Effector CD8-positive, alpha-beta T cell (primary cell): ENCODE data around the gene FAM114A1.
"Not testable (repeated sequence)": the region's sequence is repeated elsewhere in the genome, so short reads cannot be mapped to it uniquely, and the experiment has no call there.

ENCODE experiments used
- DNase-seq: peaks from one replicate; lab custom pipeline; 2025; lab: John Stamatoyannopoulos, UW

FAM114A1 gene

DNA sequence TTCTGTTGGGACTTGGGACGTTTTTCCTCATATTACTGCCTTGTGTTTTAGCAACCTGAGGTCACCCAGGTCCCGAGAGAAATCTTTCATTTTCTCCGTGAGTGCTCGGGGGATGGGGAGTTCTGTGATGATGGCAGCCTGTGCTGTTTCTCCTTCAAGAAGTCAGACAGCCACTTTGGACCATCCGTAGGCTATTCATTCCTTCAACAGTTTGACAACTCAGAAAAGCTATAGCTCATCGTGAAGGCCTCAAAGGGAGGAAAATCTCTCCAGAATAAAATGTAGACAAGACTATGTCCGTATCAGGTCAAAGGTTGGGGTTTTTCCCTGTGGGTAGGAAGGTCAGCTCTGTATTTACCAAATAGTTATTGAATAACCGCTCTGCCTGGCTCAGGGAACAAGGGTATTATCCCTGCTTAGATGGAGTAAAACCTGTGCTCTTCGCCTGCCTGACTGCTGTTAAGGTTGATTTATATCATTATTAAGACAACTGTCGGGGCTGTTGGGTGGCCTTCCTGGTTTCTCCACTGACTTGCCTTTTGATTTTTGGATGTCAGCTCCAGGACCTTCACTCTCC lies 36.6 kb downstream of the FAM114A1 start:
- DNase-seq = no peak

- DNase-seq = no peak
Observed at GRCh38 chr4:38904682-38905081, 37.1 kb downstream of the FAM114A1 start.

- DNase-seq = no peak
Observed at GRCh38 chr4:38905652-38906385, 38.2 kb downstream of the FAM114A1 start.

DNA sequence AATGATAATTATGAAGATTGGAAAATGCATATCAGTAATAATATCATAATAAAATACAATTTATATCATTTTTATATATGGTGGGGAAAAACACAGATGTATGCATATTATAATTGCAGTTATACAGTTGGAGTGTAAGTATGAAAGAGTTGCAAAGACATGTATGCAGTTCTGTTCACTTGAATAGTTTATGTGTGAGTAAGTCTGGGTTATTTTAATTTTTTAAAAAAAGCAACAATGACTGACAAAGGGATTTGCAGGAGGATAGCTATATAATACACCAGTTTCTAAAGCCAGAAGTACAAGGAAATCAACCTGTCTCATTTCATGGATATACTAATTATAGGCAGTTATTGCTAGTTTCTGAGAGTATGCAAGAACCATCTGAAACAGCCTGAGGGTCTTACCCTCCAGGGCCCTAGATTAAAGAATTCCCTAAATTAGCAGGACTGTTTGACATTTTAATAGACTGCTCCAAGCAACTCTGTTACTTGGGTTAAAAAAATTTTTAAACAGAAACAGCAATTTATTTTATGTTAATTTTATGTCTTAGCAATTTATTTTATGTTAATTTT lies 40.2 kb downstream of the FAM114A1 start:
- DNase-seq = no peak

DNA sequence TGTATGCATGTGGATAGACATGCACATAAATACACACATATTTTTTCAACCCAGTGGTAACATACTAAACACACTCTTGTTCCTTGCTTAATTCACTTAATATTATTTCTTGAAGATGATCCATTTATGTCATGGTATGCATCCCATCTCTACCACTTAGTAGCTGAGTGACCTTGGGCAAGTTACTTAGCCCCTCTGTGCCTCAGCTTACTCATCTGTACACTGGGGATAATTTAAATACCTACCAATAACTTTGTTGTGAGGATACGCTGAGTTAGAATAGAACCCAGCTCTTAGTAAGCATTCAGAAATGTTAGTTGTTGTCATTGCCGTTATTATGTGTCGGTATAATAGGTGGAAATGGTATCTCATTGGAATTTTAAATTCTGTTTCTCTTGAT lies 41.4 kb downstream of the FAM114A1 start:
- DNase-seq = no peak

- DNase-seq = no peak
Observed at GRCh38 chr4:38911257-38911656, 43.7 kb downstream of the FAM114A1 start.

DNA sequence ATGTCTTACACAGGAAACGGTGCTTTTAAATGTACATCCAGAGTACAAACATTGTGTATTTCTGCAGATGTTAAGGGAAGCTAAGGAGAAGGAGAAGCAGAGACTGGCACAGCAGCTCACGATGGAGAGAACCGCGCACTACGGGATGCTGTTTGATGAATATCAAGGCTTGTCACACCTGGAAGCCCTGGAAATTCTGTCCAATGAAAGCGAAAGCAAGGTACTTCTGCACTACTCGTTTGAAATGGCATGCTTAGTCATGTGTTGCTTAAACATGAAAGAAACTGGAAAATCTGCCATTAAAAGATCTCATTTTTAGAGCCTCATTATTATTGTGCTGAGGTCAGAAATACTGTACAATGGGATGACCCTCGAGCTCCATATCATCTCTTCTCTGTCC lies 47.2 kb downstream of the FAM114A1 start:
- no peak for DNase-seq

- DNase-seq = not testable (repeated sequence)
Observed at GRCh38 chr4:38916267-38916666, 48.7 kb downstream of the FAM114A1 start.

- no peak for DNase-seq
Observed at GRCh38 chr4:38917481-38918025, 49.9 kb downstream of the FAM114A1 start.

DNA sequence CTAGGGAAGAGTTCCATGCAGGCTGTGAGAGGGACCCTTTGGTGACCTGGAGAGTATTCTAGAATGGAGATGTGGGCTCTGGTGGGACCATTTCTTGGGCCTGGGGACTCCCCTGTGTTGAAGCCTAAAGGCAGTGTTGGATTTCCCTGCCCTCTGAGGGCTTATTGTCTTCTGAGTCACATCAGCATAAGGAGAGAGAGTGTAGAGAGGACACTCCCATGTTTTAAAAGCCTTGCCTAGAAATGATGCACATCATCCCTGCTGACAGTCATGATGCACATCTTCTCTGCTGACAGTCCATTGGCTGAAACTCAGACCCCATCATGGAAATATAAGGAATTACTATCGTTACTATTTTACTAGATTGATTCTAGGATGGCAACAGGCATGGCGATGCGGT lies 51.9 kb downstream of the FAM114A1 start:
- DNase-seq = no peak

DNA sequence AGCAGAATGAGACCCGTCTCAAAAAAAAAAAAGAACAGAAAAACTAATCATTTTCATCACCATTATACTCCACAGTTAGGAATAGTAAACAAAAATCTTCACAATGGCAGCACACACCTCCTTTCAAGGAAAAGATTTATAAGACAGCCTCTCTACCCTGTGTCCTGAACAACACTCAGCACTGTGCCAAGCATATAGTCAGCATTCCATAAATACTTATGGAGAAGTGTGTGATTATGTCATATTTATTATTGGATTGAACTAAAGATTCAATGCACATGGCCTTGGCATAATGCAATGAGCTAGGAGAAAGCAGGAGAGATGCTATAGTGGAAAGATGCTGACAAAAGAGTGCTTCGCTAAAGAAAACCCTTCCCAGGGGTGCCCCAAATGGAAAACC lies 52.6 kb downstream of the FAM114A1 start:
- DNase-seq = no peak

DNA sequence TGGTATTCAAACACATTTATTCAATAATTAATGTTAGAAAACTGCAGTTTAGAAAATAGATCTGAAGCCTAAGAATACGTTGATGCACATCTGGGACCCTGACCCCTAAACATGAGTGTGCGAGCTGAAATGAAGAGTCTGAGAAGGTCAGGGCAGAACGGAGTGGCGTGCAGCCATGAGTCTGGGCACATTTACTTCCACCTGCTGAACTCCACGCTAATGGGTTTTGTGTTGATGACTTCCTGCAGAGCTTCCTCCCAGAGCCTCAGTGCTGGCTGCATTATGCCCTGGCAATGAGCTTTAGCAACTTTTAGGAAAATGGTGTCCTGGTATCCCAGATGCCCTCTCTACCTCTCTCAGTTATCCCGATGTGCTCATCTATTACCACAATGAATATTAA lies 53.1 kb downstream of the FAM114A1 start:
- no peak for DNase-seq

DNA sequence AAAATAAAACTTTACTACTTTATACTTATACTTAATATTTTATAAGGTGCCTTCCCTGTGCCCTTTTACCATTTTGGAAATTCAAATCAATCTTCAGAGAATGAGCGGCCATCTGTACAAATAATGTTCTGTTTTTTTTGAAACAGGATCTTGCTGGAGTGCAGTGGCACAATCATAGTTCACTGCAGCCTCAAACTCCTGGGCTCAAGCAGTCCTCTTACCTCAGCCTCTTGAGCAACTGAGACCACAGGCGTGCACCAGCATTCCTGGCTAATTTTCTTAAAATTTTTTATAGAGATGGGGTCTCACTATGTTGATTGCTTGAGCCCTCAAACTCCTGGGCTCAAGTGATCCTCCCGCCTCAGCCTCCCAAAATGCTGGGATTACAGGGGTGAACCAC lies 53.5 kb downstream of the FAM114A1 start:
- DNase-seq = no peak

GRCh38 chr4:38923746-38924145 lies 56.1 kb downstream of the FAM114A1 start:
- no peak for DNase-seq

DNA sequence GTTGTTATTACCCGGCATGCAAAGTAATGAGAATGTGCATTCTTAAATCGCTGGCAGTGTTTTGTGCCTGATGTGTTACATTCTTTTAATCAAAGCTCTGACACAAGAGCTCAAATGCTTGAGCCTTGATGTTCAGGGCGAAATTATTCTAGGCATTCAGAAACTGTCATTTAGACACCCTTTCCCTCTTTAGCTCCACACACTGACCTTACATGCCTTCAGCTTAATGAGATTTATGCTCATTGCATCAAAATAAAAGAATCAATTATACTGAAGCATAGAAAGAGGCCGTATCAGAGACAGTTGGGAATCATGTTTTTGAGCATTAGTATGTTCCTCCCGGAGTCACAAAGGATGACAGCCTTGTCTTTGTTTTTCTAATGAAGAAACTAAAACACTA lies 56.7 kb downstream of the FAM114A1 start:
- no peak for DNase-seq

DNA sequence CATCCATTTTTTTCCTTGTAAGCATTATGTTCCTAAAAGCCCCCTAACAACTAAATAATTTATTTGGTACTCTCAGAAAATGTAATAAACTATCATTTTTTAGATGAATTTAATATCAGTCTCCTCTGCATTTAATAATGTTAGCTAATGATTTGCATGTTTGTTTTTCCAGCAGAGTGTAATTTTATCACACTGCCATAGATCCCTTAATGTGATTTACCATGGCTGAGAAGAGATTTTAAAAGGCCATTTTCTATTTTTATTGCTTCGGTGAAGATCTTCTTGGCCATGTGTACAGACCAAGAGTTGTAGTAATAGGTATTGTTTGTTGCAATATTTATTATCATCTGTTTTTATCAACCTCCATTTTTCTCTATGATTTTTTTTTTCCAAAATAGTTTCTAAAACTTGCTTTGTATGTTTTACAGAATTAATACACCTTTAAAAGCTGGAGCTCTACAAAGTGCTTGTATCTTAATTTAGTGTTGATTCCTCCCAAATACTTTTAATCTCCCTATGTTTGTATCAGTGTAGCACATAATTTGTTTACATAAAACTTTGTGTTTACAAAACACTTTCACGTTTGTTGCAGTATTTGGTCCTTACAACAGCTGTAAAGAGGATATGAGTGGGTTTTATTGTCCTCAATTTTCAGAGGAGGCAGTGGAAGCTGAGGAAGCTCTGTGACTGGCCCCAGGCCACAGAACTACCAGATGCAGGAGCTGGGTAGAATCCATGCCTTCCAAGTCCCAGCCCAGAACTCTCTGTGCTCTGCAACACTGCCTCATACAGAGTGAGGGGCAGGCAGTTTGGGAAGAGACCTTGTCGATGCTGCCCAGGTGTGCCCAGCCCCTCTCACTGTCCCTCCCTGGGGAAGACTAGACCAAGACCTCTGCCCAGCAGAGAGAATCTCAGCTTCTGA lies 58.1 kb downstream of the FAM114A1 start:
- no peak for DNase-seq

- DNase-seq = no peak
Observed at GRCh38 chr4:38926896-38927295, 59.3 kb downstream of the FAM114A1 start.

- no peak for DNase-seq
Observed at GRCh38 chr4:38928568-38928967, 61.0 kb downstream of the FAM114A1 start.

- no peak for DNase-seq
Observed at GRCh38 chr4:38928974-38929373, 61.4 kb downstream of the FAM114A1 start.

- DNase-seq = no peak
Observed at GRCh38 chr4:38930204-38930603, 62.6 kb downstream of the FAM114A1 start.

DNA sequence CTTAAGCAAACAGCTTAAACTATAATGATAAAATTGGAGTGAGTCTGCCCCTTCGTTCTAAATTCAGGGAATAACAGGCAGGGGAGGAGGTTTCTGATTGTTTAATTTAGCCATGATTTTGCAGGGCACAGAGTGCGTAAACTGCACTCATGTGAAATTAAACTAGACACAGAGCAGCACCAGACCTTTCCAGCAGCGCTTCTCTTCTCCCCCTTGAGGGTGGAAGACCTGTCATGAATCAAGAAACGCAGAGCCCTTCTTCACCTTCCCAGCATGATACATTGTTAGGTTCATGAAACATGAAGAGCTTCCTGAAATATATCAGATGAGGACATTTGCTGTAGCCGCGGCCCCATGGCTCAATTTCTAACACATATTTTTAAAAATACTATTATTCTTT lies 63.1 kb downstream of the FAM114A1 start:
- DNase-seq = no peak

- no peak for DNase-seq
Observed at GRCh38 chr4:38931125-38931524, 63.5 kb downstream of the FAM114A1 start.
